HL-60 (cell line): ENCODE measurements around the gene IFFO2.

Experiments used
- POLR2AphosphoS5 ChIP-seq: IDR thresholded peaks from 2 replicates; pipeline ENCODE4 v1.6.1; 2012; ENCODE audit warnings: low read depth
- TF ChIP-seq, protein P1 (sequence below): IDR thresholded peaks from one replicate; pipeline ENCODE4 v1.5.1; 2011; ENCODE audit warnings: low read length, control low read depth, inconsistent platforms; ENCODE audit not compliant: insufficient read depth
- TF ChIP-seq, protein P2 (sequence below): IDR thresholded peaks from 2 replicates; pipeline ENCODE4 v1.6.1; 2012; ENCODE audit warnings: low read depth; ENCODE audit not compliant: insufficient replicate concordance

DNA sequence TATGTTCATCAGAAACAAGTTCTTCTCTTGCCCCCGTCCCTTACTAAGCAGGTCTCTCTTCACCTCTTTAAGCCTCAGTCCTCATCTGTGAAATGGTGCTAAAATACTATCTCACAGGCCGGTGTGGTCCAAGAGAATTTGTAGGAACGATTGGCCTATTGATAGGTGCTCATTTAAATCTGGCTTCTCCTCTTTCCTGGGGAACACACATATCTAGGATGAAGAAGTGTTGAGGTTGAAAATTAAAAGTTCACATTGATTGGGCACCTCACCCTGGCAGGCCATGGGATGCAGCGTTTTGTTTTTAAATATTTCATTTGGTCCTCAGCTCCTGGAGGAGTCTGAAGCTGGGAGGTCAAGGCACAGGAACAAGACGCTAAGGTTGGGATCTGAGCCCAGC is 88.1 kb downstream of the IFFO2 start:
- TF ChIP-seq, protein P1, sequence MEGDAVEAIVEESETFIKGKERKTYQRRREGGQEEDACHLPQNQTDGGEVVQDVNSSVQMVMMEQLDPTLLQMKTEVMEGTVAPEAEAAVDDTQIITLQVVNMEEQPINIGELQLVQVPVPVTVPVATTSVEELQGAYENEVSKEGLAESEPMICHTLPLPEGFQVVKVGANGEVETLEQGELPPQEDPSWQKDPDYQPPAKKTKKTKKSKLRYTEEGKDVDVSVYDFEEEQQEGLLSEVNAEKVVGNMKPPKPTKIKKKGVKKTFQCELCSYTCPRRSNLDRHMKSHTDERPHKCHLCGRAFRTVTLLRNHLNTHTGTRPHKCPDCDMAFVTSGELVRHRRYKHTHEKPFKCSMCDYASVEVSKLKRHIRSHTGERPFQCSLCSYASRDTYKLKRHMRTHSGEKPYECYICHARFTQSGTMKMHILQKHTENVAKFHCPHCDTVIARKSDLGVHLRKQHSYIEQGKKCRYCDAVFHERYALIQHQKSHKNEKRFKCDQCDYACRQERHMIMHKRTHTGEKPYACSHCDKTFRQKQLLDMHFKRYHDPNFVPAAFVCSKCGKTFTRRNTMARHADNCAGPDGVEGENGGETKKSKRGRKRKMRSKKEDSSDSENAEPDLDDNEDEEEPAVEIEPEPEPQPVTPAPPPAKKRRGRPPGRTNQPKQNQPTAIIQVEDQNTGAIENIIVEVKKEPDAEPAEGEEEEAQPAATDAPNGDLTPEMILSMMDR = no peak
- TF ChIP-seq, protein P2, sequence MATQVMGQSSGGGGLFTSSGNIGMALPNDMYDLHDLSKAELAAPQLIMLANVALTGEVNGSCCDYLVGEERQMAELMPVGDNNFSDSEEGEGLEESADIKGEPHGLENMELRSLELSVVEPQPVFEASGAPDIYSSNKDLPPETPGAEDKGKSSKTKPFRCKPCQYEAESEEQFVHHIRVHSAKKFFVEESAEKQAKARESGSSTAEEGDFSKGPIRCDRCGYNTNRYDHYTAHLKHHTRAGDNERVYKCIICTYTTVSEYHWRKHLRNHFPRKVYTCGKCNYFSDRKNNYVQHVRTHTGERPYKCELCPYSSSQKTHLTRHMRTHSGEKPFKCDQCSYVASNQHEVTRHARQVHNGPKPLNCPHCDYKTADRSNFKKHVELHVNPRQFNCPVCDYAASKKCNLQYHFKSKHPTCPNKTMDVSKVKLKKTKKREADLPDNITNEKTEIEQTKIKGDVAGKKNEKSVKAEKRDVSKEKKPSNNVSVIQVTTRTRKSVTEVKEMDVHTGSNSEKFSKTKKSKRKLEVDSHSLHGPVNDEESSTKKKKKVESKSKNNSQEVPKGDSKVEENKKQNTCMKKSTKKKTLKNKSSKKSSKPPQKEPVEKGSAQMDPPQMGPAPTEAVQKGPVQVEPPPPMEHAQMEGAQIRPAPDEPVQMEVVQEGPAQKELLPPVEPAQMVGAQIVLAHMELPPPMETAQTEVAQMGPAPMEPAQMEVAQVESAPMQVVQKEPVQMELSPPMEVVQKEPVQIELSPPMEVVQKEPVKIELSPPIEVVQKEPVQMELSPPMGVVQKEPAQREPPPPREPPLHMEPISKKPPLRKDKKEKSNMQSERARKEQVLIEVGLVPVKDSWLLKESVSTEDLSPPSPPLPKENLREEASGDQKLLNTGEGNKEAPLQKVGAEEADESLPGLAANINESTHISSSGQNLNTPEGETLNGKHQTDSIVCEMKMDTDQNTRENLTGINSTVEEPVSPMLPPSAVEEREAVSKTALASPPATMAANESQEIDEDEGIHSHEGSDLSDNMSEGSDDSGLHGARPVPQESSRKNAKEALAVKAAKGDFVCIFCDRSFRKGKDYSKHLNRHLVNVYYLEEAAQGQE = no peak
- no peak for TF ChIP-seq POLR2AphosphoS5
